GM12864 (cell line): ENCODE results near the gene SERTAD1.

ENCODE experiments used
- DNase-seq: peaks from one replicate; pipeline ENCODE4 v3.0.0-alpha.2; 2011; ENCODE audit warnings: low read depth
- H3K4me3 ChIP-seq: 2 replicates; pipeline ENCODE4 v1.5.1; 2011; ENCODE audit warnings: mild to moderate bottlenecking, low read depth, low read length, control low read depth
- TF ChIP-seq, protein P1 (sequence below): IDR thresholded peaks from 2 replicates; pipeline ENCODE4 v1.5.1; 2011; ENCODE audit warnings: low read depth, mild to moderate bottlenecking, moderate library complexity, low read length, control low read depth, inconsistent platforms; ENCODE audit errors: missing control alignments

Gene SERTAD1

DNA sequence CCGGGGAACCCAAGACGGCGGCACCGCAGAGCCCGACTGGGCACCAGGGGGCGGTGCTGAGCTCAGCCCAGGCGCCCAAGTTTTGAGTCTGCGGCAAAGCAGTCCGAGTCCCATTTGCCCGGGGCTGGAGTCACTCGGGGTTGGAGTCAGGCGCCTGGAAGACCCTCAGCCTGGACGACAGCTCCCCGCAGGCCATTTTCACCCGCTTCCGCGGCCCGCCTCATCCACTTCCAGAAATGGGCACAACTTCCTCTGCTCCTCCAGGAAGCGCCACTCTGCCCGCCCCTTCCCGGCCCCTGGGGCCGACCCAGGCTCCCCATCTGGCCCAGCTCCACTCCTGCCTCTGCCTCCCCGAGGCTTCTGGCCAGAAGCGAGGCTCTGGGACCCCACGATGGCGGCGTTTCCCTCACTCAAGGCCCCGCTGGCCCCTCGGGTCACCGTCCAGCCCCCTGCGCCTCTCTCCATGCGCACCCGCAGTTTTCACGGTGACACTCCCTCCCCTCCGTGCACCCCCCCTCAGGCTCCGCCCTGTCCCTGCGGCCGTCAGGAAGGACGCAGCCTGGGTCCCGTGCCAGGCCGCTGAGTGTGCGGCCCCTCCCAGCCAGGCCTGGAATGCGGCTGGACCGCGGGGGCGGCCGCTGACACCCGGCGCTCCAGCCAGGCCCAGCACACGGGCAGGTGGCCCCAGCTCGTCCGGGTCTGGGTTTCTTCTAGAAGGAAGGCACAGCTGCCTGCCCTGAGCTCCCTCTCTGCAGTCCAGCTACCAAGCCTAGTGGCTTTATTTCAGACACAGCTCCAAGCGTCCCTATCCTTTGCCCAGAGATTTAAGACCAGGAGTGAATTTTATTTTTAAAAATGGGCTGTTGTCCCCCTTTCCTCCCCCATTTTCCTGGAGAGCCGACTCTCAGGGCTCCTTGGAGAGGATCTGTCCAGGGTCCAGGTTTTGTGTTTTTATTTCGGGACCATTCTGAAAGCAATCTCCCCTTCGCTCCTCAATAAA lies 4.7 kb downstream of the SERTAD1 start:
- TF ChIP-seq, protein P1, sequence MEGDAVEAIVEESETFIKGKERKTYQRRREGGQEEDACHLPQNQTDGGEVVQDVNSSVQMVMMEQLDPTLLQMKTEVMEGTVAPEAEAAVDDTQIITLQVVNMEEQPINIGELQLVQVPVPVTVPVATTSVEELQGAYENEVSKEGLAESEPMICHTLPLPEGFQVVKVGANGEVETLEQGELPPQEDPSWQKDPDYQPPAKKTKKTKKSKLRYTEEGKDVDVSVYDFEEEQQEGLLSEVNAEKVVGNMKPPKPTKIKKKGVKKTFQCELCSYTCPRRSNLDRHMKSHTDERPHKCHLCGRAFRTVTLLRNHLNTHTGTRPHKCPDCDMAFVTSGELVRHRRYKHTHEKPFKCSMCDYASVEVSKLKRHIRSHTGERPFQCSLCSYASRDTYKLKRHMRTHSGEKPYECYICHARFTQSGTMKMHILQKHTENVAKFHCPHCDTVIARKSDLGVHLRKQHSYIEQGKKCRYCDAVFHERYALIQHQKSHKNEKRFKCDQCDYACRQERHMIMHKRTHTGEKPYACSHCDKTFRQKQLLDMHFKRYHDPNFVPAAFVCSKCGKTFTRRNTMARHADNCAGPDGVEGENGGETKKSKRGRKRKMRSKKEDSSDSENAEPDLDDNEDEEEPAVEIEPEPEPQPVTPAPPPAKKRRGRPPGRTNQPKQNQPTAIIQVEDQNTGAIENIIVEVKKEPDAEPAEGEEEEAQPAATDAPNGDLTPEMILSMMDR, result peak; percentile 96
- DNase-seq, result no peak
- H3K4me3 ChIP-seq, result peak overlapping the region; percentile 72

DNA sequence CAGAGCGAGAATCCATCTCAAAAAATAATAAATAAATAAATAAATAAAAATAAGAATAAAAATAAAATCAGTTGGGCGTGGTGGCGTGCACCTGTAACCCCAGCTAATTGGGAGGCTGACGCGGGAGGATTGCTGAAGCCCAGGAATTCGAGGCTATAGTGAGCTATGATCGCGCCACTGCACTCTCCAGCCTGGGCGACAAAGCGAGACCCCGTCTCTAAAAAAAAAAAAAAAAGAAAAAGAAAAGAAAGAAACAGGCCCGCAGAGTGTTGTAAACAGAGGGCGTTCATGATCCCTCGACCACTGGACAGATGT lies 5.4 kb downstream of the SERTAD1 start:
- DNase-seq, result no peak
- TF ChIP-seq, protein P1, result no peak
- peak overlapping the region; percentile 72; the same call in 1 of the 2 replicates for H3K4me3 ChIP-seq

DNA sequence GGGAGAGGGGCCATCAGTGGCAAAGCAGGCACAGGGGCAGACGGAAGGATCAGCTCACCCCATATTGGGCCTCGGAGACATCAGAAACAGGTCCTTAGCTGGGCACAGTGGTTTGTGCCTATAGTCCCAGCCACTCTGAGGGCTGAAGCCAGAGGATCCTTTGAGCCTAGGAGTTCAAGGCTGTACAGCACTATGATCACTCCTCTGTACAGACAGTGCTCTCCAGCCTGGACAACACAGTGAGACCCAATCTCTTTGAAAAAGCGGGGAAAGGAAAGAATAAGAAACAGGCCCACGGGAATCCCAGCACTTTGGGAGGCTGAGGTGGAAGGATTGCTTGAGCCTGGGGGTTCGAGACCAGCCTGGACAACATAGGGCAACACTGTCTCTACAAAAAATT lies 6.0 kb downstream of the SERTAD1 start:
- TF ChIP-seq, protein P1, result no peak
- DNase-seq, result no peak

DNA sequence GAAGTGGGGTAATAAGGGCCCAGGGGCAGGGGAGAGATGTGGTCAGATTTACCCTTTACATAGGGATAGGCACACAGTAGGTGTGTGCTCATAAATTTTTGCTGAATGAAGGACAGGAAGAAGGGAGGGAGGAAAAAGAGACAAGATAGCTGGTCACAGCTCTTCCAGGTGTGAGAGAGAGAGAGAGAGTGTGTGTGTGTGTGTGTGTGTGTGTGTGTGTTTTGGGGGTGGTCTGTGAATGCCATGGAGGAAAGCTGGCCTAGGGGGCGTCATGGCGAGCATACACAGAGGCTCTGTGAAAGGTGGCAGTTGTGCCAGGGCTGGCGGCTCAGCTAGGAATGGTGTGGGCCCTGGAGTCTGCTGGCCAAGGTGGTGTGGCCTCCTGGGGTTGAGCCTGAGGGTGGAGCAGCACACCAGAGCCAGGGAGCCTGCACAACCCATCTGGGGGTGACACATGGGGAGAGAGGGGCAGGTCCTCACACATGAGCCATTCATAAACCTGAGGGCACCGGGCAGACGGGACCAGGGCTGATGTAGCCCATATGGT lies 6.7 kb downstream of the SERTAD1 start:
- no peak overlapping the region for H3K4me3 ChIP-seq
- no peak for DNase-seq
- TF ChIP-seq, protein P1, result no peak

More for the DNA sequence above, 6.0 kb downstream of the SERTAD1 start:
- no peak overlapping the region for H3K4me3 ChIP-seq

DNA sequence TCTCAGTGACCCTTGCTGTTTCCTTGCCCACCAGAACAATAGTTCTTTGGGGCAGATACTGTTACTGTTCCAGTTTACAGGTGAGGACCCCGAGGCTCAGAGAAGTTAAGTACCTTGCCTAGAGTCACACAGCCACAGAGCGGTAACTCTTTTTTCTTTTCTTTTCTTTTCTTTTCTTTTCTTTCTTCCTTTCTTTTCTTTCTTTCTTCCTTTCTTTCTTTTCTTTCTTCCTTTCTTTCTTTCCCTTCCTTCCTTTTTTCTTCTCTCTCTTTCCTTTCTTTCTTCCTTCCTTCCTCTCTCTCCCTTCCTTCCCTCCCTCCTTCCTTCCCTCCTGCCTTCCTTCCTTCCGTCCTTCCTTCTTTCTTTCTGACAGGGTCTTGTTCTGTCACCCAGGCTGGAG lies 7.8 kb downstream of the SERTAD1 start:
- TF ChIP-seq, protein P1, result no peak
- H3K4me3 ChIP-seq, result no peak overlapping the region
- DNase-seq, result no peak

DNA sequence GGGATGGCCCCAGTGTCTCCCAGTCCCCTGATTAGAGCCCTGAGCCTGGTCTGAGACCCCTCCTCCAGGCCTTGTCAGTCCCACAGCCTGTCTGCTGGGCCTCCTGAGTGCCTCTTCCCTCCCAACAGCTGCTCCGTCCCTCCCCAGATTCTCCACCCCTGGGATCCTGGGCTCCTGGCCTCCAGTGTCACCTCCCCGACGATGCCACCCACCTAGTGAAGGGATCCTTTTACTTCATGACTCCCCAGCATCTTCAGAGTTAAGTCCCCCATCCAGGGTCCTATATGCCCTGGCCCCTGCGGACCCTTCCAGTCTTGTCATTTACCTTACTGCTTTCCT lies 8.2 kb downstream of the SERTAD1 start:
- H3K4me3 ChIP-seq, result no peak overlapping the region
- TF ChIP-seq, protein P1, result no peak
- DNase-seq, result no peak
